ENCODE results near the gene WDR86.

DNA sequence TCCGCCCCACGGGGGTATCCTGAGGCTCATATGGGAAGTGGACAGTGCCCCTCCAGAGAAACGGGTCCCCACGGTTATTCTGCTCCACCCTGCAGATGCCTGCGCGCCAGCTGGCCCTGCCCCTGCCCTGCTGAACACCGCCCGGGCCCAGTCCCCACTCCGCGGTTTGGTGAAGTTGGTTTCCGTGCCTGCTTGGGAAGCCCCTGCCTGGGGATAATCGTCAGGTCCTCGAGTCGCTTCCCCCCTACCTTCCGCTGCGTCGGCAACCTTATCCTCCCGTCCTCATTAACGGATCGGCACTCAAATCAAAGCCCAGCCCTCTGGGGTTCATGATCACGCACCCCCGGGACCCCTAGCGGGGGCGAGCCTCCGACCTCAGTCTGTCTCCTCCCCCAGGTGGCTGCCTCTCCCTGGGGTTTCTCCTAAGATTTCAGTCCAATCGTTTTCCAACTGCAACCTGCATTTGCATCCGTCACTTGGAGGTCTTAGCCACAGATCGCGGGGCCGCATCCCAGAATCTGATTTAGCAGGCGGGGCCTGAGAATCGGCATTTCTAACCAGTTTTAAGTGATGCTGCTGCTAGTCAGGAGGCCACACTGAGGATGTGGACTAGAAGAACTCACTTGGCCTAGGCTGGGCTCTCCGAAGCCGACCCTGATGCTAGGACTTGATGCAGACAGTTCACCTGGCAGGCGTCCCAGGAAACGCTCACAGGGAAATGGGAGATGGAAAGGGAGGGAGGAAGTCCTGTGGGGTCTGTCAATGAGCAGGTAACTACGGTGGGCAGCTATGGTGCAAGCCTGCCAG lies 27.6 kb downstream of the WDR86 start:
- no peak for TF ChIP-seq SMC3 (IDR thresholded peaks at IDR 0.05; ENCODE audit: low read depth, low read length)
- TF ChIP-seq POLR2A (IDR thresholded peaks at IDR 0.05; ENCODE audit: low read depth, low read length), result no peak
- TF ChIP-seq, protein P1, sequence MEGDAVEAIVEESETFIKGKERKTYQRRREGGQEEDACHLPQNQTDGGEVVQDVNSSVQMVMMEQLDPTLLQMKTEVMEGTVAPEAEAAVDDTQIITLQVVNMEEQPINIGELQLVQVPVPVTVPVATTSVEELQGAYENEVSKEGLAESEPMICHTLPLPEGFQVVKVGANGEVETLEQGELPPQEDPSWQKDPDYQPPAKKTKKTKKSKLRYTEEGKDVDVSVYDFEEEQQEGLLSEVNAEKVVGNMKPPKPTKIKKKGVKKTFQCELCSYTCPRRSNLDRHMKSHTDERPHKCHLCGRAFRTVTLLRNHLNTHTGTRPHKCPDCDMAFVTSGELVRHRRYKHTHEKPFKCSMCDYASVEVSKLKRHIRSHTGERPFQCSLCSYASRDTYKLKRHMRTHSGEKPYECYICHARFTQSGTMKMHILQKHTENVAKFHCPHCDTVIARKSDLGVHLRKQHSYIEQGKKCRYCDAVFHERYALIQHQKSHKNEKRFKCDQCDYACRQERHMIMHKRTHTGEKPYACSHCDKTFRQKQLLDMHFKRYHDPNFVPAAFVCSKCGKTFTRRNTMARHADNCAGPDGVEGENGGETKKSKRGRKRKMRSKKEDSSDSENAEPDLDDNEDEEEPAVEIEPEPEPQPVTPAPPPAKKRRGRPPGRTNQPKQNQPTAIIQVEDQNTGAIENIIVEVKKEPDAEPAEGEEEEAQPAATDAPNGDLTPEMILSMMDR (conservative IDR thresholded peaks at IDR 0.05; ENCODE audit: low read depth, low read length), result no peak
- no peak for TF ChIP-seq MAZ (IDR thresholded peaks at IDR 0.05; ENCODE audit: borderline replicate concordance, low read depth, low read length)
